ENCODE measurements around the gene ARFGAP3.

The ARFGAP3 gene

DNA sequence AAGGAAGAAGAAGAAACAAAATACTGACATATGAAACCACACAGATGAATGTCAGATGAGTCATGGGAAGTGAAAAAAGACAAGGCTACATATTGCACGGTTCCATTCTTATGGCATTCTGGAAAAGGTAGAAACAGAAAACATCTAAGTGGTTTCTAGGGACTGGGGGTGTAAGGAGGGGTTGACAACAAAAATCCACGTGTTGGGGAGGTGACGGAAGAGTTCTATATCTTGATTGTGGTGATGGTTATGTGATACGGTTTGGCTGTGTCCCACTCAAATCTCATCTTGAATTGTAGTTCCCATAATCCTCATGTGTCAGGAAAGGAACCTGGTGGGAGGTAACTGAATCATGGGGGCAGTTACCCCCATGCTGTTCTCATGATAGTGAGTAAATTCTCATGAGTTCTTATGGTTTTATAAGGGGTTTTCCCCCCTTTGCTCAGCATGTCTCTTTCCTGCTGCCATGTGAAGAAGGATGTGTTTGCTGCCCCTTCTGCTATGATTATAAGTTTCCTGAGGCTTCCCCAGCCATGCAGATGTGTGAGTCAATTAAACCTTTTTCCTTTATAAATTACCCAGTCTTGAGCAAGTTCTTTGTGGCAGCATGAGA, 6.4 kb upstream of the ARFGAP3 start:
- DNase-seq: no peak

DNA sequence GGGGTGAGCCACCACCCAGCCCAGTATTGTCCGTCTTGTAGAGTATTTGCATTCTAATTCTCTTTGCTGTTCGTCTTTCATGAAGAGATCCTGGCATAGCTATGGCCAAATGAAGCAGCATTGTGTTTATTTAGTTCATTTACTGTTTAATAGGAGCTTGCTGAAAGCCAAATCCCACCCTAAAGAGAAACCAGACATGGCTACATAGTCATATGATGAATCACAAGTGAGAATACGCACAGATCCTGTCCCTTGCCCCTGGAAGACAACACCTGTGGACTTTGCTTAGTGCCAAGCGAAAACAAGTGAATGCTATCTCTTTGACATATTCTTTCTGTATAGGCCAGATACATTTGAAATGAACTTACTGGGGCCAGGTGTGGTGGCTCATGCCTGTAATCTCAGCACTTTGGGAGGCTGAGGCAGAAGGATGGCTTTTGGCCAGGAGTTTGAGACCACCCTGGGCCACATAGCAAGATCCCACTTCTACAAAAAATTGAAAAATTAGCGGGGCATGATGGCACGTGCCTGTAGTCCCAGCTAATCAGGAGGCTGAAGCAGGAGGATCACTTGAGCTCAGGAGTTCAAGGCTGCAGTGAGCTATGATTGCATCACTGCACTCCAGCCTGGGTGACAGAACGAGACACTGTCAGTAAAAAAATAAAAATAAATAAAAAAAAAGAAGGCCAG, 5.1 kb upstream of the ARFGAP3 start:
- DNase-seq: no peak

GRCh38 chr22:42860968-42861367, 3.9 kb upstream of the ARFGAP3 start:
- DNase-seq: peak in 2 of 51 donors; percentile 24 to 25

- peak in 1 of 51 donors; percentile 7 for DNase-seq
Observed at GRCh38 chr22:42857845-42858481, 890 bp upstream of the ARFGAP3 start.

DNA sequence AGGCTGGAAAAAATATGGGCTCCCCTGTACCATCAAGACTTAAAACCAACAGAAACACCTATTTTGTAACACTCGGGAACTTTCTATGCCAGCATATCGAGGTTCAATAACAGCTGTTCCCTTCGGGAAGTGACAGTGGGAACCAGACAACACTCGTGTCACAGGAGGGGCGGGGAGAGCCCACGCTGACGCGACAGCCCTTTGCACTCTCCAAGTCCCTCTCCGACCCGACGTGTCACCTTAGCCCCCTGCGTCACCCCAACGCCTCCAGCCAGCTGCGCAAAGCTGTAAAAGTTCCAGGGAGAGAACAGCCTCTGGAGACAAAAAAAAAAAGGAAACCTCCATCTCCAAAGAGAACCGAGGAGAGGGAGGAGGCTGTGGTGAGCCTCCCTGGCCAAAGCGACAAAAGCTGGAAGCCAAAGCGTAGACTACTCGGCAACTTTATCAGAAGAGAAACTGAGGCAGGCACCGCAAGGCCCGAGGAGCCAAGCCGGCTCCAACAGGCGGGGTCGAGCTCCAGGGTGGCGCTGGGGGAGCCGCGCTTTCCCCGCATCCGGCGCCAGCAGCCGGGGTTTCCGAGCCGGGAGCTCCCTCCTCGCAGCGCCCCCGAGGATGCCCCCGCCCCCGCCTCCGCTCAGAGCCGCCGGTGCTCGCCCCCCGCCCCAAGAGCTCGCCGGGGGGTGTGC, 751 bp downstream of the ARFGAP3 start:
- DNase-seq: peak in 23 of 51 donors; percentile 12 to 65 (median 36)

DNA sequence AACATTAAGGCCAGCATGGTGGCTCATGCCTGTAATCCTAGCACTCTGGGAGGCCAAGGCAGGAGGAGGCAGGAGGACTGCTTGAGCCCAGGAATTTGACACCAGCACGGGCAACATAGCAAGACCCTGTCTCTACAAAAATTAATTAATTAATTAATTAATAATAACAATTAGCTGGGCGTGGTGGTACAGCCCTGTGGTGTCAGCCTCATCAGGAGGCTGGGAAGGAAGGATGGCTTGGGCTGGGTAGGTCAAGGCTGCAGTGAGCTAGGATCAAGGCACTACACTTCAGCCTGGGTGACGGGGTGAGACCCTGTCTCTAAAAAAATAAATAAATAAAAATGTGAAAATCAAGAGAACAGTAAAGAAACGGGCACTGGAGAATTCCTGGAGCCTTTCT, 1.4 kb downstream of the ARFGAP3 start:
- DNase-seq: no peak

- no peak for DNase-seq
Observed at GRCh38 chr22:42855211-42855610, 1.9 kb downstream of the ARFGAP3 start.

DNA sequence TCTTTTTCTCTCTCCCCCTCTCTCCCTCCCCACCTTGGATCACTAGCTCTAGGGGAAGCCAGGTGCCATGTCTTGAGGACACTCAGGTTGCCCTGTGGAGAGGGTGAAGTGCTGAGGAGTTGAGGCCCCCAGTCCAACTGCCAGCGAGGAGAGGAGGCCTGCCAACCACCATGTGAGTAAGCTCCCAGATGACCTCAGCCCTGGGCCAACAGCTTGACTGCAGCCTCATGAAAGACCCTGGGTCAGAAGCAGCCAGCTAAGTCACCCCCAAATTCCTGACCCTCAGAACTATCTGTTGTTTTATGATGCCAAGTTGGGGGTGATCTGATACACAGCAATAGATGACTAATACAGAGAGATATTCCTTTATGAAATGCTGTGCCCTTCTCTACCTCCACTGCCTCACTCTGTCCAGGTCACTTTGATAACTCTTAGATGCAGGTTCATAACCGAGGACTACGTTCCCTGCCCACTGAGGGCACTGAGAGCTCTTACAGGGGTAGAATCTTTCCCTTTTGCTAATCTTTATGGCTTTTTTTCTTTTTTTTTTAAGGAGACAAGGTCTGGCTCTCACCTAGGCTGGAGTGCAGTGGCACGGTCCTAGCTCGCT, 8.0 kb downstream of the ARFGAP3 start:
- DNase-seq: no peak

DNA sequence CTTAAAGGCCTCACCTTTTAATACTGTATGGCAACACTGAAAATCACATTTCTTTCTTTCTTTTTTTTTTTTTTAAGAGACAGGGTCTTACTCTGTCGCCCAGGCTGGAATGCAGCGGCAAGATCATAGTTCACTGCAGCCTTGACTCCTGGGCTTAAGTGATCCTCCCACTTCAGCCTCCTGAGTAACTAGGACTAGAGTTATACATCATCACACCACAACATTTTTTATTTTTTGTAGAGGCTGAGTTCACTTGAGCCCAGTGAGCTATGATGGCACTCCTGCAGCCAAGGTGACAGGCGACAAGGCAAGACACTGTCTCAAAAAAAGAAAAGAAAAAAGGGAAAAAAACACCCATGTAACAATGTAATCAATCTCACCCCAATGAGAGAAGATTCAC, 10.0 kb downstream of the ARFGAP3 start:
- no peak for DNase-seq

DNA sequence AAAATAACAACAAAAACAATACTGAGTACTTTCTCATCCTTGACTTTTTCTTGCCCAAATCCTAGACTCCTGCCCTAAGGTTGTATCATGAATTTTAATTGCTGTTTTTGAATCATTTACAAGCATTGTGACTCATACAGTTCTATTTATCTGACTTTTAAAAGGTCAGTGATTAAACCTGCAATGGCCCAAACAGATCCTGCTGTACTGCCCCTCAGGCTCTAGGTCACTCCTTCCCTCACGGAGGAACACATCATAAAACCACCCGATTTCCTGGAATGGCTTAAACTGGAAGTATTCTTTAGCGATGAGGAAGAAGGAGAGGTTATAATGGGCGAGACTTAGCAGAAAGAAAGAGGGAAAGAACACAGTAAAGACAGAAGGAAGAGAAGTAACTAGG, 12.3 kb downstream of the ARFGAP3 start:
- no peak for DNase-seq

DNA sequence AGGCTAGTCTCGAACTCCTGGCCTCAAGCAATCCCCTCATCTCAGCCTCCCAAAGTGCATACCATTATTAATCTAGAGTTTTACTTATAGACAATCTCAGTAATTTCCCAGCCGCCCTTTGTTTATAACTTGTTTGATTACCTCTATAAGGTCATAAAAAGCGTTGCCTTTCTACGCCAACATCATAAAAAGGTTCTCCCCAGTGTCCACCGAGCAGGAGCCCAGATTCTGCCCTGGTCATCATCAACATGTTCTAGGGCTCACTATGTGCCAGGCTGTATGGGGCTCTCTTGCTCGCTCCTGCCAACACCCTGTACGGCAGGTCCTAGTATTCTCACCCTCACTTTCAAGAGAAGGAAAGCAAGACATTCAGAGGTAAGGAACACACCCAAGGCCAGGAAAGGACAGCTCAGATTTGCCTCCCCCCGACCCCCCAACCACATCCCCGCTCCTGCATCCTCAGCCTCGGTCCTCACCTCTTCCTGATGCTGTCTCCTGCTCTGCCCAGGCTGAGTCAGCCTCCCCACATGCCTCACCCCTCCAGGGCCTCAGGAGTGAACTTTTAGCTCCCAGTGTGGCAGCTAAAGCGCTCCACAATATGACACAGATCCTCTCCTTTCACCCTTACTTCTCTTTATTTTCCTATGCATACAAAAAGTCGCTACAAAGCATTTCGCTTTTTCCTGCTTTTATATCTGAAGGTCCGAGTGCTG, 14.3 kb downstream of the ARFGAP3 start:
- DNase-seq: no peak

GRCh38 chr22:42841444-42841843, 15.6 kb downstream of the ARFGAP3 start:
- DNase-seq: no peak

DNA sequence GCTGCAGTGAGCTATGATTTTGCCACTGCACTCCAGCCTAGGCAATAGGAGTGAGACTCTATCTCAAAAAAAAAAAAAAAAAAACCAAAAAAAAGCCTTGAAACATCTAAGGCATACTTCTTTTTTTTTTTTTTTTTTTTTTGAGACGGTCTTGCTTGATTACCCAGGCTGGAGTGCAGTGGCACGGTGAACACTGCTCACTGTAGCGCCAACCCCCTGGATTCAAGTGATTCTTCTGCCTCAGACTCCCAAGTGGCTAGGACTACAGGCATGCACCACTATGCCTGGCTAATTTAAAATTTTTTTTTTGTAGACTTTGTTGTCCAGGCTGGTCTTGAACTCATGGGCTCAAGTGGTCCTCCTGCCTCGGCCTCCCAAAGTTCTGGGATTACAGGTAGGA, 19.5 kb downstream of the ARFGAP3 start:
- DNase-seq: no peak

GRCh38 chr22:42836026-42836425, 21.0 kb downstream of the ARFGAP3 start:
- no peak for DNase-seq

DNA sequence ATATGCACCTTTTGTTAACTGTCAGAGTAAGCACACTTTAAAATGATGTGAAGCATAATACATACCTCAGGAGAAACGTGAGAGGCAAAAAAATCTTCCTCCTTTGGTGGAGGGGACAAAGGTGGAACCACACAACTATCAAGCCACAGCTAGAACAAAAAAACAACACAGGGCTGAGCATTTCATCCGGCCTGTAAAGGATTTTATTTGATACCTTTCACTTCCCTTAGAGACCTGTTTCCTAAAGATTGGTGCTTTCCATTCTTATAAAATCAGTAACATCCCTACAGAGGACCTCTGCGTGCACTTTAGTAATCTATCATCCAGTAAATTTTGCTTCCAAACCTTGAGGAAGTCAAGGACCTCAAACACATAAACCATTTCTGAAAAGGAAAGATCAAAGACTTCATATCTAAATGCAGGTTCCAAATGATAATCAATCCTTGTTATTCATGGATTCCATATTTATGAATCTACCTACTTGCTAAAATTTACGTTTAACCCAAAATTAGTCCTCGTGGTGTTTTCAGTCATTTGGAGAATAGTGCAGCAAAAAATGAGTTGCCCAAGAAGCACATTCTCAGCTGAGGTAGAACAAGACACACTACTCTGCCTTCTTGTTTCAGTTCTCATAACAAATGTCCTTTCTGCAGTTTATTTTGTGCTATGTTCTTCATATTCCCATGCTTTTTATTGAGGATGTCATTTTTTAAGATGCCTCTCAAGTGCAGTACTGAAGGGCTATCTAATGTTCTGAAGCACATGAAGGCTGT, 22.7 kb downstream of the ARFGAP3 start:
- DNase-seq: no peak

DNA sequence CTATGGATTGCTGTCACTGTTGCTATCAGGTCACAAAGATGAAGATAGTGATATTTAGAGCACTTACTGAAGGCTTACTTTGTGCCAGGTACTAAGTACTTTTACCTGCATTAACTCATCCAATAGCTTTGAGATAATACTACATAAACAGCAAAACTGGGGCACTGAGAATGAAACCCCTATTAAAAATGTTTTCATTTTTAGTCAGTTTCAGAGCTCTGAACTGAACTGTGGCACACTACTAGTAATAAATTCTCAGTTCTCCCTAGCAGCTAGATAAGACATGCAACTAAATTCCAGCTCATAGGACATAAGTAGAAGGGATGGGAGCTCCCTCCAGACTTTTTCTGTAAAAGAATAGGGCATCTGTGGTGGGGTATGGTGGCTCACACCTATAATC, 24.0 kb downstream of the ARFGAP3 start:
- no peak for DNase-seq

DNA sequence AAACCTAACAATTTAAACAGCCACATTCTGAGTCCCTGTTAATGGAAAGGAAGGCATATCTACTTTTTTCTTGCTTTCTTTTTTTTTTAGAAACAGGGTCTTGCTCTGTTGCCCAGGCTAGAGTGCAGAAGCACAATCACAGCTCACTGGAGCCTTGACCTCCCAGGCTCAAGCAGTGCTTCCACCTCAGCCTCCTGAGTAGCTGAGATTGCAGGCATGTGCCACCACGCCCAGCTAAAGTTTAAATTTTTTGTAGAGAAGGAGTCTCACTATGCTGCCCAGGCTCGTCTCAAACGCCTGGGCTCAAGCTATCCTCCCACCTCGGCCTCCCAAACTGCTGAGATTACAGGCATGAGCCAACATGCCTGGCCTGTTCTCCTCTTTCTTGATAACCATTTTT, 25.4 kb downstream of the ARFGAP3 start:
- DNase-seq: no peak

DNA sequence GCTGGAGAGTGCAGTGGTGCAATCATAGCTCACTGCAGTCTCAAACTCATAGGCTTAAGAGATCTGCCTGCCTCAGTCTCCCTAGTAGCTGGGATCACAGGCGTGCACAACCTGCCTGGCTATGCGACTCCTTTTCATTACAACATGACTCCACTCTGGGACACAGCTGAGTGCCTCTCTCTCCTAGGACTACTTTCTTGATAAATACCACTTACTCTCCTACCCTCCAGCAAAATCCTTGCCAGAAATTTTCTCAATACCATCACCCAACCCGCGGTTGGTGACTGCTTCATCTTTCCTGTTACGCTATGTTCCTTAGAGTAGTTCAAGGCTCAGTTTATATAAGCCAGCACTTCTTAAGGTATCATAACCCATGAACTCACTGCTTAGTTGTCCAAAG, 26.9 kb downstream of the ARFGAP3 start:
- no peak for DNase-seq

DNA sequence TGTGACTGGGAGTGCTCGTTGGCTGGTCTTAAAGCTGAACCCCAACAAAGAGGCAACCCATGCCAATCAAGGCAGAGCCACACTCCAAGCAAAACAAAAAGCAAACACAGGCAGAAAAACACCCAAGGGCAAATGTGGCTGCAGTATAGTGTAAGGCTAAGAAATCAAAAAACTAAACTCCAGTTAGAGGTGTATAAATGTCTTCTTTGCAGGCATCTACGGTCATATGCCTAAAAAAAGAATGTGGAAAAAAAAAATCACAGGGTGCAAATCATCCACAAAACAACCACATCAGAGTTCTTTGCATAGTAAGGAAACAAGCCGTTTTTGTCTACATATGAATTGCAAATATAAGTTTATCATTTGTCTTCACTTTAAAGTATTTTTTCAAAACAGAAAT, 27.8 kb downstream of the ARFGAP3 start:
- no peak for DNase-seq

- DNase-seq: no peak
Observed at GRCh38 chr22:42825796-42826195, 31.3 kb downstream of the ARFGAP3 start.

DNA sequence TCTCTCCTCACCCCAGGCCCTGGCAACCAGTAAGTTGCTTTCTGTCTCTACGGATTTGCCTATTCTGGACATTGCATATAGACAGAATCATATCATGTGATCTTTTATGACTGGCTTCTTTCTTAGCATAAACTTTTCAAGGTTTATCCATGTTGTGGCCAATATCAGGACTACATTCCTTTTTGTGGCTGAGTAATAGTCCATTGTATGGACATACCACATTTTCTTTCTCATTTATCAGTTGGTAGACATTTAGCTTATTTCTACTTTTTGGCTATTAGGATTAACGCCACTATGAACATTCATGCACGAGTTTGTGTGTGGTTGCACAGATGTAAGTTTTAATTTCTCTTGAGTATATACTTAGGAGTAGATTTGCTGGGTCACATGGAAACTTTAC, 35.7 kb downstream of the ARFGAP3 start:
- DNase-seq: no peak

All from hypothalamus (tissue), 51 donors.